ENCODE results near the gene UGDH.

DNA sequence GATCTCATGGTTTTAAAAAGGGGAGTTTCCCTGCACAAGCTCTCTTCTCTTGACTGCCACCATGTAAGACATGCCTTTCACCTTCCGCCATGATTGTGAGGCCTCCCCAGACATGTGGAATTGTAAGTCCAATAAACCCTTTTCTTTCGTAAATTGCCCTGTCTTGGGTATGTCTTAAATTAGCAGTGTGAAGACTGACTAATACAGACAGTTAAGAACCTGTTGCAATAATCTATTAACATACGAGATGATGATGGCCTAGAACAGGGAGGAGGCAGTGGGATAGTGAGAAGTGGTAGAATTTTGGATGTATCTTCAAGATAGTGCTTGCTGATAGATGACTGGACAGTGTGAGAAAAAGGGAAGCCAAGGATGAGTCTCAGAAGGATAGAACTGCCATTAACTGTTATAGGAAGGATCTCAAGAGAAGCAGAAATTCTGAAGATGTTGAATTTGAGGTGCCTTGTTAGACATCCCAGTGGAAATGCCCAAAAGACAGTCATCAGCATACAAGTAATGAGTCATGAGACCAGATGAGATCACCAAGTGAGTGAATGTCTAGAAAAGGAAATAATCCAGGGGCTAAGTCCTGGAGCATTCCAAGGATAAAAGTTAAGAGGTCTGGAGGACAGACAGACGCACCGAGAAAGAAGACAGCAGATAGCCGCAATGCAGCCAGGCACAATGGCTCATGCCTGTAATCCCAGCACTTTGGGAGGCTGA is 38.8 kb upstream of the UGDH start:
- TF ChIP-seq CTCF (optimal IDR thresholded peaks at IDR 0.05 in 1 of 3, IDR thresholded peaks at IDR 0.05 in 1 of 3, conservative IDR thresholded peaks at IDR 0.05 in 1 of 3; ENCODE audit: extremely low read depth in 1 of 3, insufficient read depth in 2 of 3, low read length in 3 of 3) (no peak), EZH2 (IDR thresholded peaks at IDR 0.05; ENCODE audit: low read length) (no peak)
